Measurements from ENCODE around the gene RRAS2. TPM values are rescaled to one million over a fixed set of nuclear protein-coding genes. Genes with fewer than 3 reads are reported as not detected.
A peak's percentile ranks its signal among the peaks of the same experiment; 100 is the strongest.

The RRAS2 gene
- total RNA-seq, 1 experiment from 2014 or later = 128 TPM

DNA sequence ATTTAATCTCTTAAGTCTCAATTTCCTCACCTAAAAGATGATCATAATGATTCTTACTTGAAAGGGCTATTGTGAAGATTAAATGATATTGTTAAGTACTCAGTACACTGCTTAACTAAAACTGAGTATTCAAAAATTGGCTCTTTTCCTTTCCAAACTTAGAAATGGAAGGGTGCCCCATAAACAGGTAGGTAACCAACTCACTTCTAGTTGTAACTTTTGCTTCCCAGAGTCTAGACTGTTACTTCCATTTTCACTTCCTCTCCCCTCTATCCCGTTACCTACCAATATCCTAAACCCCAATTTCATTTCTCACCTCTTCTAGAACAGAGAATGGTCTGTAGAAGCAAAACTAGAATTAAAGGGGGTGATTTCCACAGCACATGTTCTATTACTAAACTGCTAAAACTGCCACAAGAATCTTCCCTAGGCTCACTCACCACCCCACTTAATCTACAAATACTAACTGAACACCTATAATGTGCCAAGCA, 50.0 kb downstream of the RRAS2 start:
- peaks cover 6% of the 10 kb centered on the region for H3K4me1 Mint-ChIP-seq (ENCODE audit: insufficient read depth, unreplicated experiment)
- POLR2A ChIA-PET = interaction anchor here (0.7 to 3.9 kb wide), 10 partner anchors 9 to 110 kb away, joined by 3 to 24 read pairs (median 4); partner anchors contain the start of gene RRAS2
- intact Hi-C loops (cut with micrococcal nuclease) = loop anchor here (2.0 kb wide), 1 partner anchor 50 kb away; the partner anchor contains the start of gene RRAS2

GRCh38 chr11:14308114-14308896, 50.7 kb downstream of the RRAS2 start:
- CTCF ChIA-PET = interaction anchor here (0.6 to 16.0 kb wide), 29 partner anchors 9 to 1093 kb away, joined by 3 to 316 read pairs (median 4); no protein-coding TSS in a partner anchor
- BruUV-seq (replicated peaks) = no TSS peak
- Mint-ChIP-seq H3K36me3 (ENCODE audit: insufficient read depth, unreplicated experiment) (peaks cover 4% of the 10 kb centered on the region), H3K27me3 (ENCODE audit: insufficient read depth, unreplicated experiment) (no peaks in the 10 kb centered on the region), H3K9me3 (ENCODE audit: unreplicated experiment) (no peaks in the 10 kb centered on the region), H3K27ac (ENCODE audit: low read depth, unreplicated experiment) (no peak overlapping the region), H3K4me1 (ENCODE audit: insufficient read depth, unreplicated experiment) (peaks cover 2% of the 10 kb centered on the region), H3K4me3 (ENCODE audit: unreplicated experiment) (no peak overlapping the region)
- POLR2A ChIA-PET = interaction anchor here (0.6 to 3.9 kb wide), 12 partner anchors 10 to 120 kb away, joined by 3 to 24 read pairs (median 4); partner anchors contain the start of gene RRAS2
- peak; percentile 42 for TF ChIP-seq CTCF (IDR thresholded peaks at IDR 0.05; ENCODE audit: unreplicated experiment)
- peak; percentile 65 for DNase-seq (ENCODE audit: unreplicated experiment)
- intact Hi-C loops (cut with micrococcal nuclease) = loop anchor here (2.0 kb wide), 1 partner anchor 50 kb away; the partner anchor contains the start of gene RRAS2

More for the DNA sequence above, 50.0 kb downstream of the RRAS2 start:
- no peaks in the 10 kb centered on the region for H3K9me3 Mint-ChIP-seq (ENCODE audit: unreplicated experiment)
- H3K36me3 Mint-ChIP-seq (ENCODE audit: insufficient read depth, unreplicated experiment) = peaks cover 4% of the 10 kb centered on the region
- no peaks in the 10 kb centered on the region for H3K27me3 Mint-ChIP-seq (ENCODE audit: insufficient read depth, unreplicated experiment)
- DNase-seq (ENCODE audit: unreplicated experiment) = no peak
- BruUV-seq (replicated peaks) = no TSS peak
- CTCF ChIA-PET = interaction anchor here (0.7 to 16.0 kb wide), 25 partner anchors 8 to 921 kb away, joined by 3 to 316 read pairs (median 5); no protein-coding TSS in a partner anchor
- H3K27ac Mint-ChIP-seq (ENCODE audit: low read depth, unreplicated experiment) = no peak overlapping the region
- TF ChIP-seq CTCF (IDR thresholded peaks at IDR 0.05; ENCODE audit: unreplicated experiment) = no peak
- H3K4me3 Mint-ChIP-seq (ENCODE audit: unreplicated experiment) = no peak overlapping the region

GRCh38 chr11:14306481-14306880, 52.5 kb downstream of the RRAS2 start:
- Mint-ChIP-seq H3K9me3 (ENCODE audit: unreplicated experiment) (no peaks in the 10 kb centered on the region), H3K27me3 (ENCODE audit: insufficient read depth, unreplicated experiment) (no peaks in the 10 kb centered on the region), H3K27ac (ENCODE audit: low read depth, unreplicated experiment) (peak overlapping the region; percentile 6), H3K4me1 (ENCODE audit: insufficient read depth, unreplicated experiment) (peaks cover 6% of the 10 kb centered on the region), H3K4me3 (ENCODE audit: unreplicated experiment) (no peak overlapping the region), H3K36me3 (ENCODE audit: insufficient read depth, unreplicated experiment) (peaks cover 4% of the 10 kb centered on the region)
- DNase-seq (ENCODE audit: unreplicated experiment) = no peak
- intact Hi-C loops (cut with micrococcal nuclease) = no loop called here
- BruUV-seq (replicated peaks) = no TSS peak
- CTCF ChIA-PET = interaction anchor here (0.6 to 16.0 kb wide), 13 partner anchors 12 to 347 kb away, joined by 3 to 316 read pairs (median 4); no protein-coding TSS in a partner anchor
- TF ChIP-seq CTCF (IDR thresholded peaks at IDR 0.05; ENCODE audit: unreplicated experiment) = no peak
- POLR2A ChIA-PET = interaction anchor here (0.6 to 3.9 kb wide), 6 partner anchors 12 to 149 kb away, joined by 3 to 24 read pairs (median 4); partner anchors contain the start of gene RRAS2

- CTCF ChIA-PET = interaction anchor here (0.6 to 16.0 kb wide), 7 partner anchors 9 to 150 kb away, joined by 3 to 316 read pairs (median 9); no protein-coding TSS in a partner anchor
- H3K27ac Mint-ChIP-seq (ENCODE audit: low read depth, unreplicated experiment) = no peak overlapping the region
- H3K27me3 Mint-ChIP-seq (ENCODE audit: insufficient read depth, unreplicated experiment) = no peaks in the 10 kb centered on the region
- H3K4me1 Mint-ChIP-seq (ENCODE audit: insufficient read depth, unreplicated experiment) = peaks cover 6% of the 10 kb centered on the region
- POLR2A ChIA-PET = interaction anchor here (0.6 to 3.7 kb wide), 7 partner anchors 10 to 149 kb away, joined by 3 to 21 read pairs (median 4); no protein-coding TSS in a partner anchor
- intact Hi-C loops (cut with micrococcal nuclease) = no loop called here
- BruUV-seq (replicated peaks) = no TSS peak
- no peaks in the 10 kb centered on the region for H3K9me3 Mint-ChIP-seq (ENCODE audit: unreplicated experiment)
- TF ChIP-seq CTCF (IDR thresholded peaks at IDR 0.05; ENCODE audit: unreplicated experiment) = no peak
- H3K36me3 Mint-ChIP-seq (ENCODE audit: insufficient read depth, unreplicated experiment) = peaks cover 4% of the 10 kb centered on the region
- no peak for DNase-seq (ENCODE audit: unreplicated experiment)
- no peak overlapping the region for H3K4me3 Mint-ChIP-seq (ENCODE audit: unreplicated experiment)
Measured at GRCh38 chr11:14305649-14306048, 53.3 kb downstream of the RRAS2 start.
